ENCODE measurements around the gene TMEM254.

Gene TMEM254

GRCh38 chr10:80136134-80136571 lies 57.7 kb downstream of the TMEM254 start:
- DNase-seq = no peak

DNA sequence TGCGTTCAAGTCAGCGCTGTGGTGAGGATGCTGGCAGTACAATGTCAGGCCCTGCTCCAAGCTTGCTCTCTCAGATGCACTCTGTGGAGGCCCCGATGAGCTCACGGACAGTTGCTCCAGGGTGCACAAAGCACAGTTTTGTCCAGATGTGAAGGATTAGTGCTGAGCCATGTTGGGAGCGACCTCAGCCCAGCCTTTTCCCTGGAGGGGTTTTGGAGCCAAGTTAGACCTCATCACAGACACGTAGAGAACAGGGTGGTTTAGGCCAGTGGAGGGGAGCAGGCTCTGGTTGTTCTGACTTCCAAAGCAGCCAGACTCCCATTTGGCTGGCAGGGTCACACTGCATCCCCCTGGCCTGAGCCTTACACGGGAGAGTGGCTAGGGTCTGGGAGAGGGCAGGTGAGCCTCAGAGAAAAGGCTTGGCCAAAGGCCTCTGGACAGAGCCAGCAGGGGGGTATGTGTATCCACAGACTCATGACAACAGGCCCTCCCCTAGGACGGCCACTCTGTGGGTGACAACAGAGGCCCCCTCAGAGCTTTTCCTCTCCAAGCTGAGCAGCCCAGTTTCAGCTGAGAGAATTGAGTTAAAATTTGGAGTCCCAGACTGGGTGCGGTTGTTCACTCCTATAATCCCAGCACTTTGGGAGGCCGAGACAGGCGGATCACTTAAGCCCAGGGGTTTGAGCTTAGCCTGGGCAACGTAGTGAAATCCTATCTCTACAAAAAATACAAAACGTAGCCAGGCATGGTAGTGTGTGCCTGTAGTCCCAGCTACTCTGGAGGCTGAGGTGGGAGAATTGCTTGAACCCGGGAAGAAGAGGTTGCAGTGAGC lies 58.8 kb downstream of the TMEM254 start:
- DNase-seq = no peak

DNA sequence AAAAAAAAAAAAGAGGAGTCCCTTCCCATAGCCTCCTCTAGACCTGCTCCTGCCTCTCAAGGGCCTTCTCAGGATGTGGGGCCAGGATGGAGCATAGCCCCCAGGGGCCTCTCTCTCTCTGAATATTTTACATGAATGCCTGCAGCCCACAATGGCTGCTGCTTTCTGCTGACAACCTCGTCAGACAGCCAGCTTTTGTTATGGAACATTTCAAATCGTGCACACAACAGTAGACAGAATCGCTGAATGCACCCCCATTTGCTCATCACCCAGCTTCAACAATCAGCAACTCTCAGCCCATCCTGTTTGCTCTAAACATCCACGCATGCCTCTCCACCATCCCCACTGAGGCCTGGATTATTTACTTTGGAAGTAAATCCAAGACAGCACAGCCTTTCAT lies 59.5 kb downstream of the TMEM254 start:
- DNase-seq = no peak

GRCh38 chr10:80139265-80139664 lies 60.8 kb downstream of the TMEM254 start:
- DNase-seq = no peak

- DNase-seq = no peak
Measured at GRCh38 chr10:80140251-80140650, 61.8 kb downstream of the TMEM254 start.

DNA sequence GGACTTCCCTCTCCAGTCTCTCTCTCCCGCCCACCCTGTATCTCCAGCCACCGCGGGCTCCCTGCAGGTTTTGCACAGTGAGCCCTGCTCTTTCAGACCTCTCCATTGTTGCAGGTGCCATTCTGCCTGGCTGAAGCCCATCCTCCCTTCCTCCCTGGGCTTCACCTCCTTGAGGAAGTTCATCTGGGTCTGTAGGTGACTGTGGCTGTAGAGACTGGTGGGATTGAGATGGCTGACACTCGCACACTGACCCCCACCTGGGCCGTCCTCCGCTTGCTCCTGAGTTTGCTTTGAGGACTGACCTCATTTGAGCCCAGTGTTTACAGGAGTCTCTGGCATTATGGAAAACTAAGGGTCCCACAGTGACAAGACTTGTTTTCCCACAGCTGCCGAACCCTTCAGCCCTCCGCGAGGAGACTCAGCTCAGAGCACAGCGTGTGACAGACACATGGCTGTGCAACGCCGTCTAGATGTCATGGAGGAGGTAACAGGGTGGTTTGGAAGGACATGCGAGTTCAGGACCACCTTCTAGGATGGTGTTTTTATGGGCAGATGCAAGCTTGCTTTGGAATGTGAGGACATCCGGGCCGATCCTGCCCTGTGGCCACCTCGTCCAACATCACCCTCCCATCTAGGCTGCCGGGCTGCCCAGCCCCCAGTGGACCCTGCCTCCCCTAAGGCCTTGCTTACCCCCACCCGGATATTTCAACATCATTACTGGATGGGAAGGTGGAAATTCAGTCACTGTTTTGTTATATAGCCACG lies 63.4 kb downstream of the TMEM254 start:
- no peak for DNase-seq
